GM12878 (cell line): ENCODE data around the gene FHL3. TPM values are rescaled to one million over a fixed set of nuclear protein-coding genes. Genes with fewer than 3 reads are reported as not detected.

ENCODE experiments used
- ATF3 ChIP-seq: IDR thresholded peaks from 2 replicates; pipeline ENCODE4 v1.6.1; 2011; ENCODE audit warnings: low read depth, mild to moderate bottlenecking, low read length, moderate library complexity, borderline replicate concordance; ENCODE audit errors: extremely low read depth
- CEBPB ChIP-seq, 2 experiments: fragments of 150-350 bp in 1 of 2; IDR thresholded peaks; 2 replicates each; pipeline ENCODE4 v1.6.1; 2012 to 2014; ENCODE audit warnings: low read depth in 2 of 2, low read length in 2 of 2, borderline replicate concordance in 1 of 2, inconsistent platforms in 1 of 2
- GABPA ChIP-seq: IDR thresholded peaks from 2 replicates; pipeline ENCODE4 v1.6.1; 2014; ENCODE audit warnings: antibody characterized with exemption, low read depth, mild to moderate bottlenecking, inconsistent platforms
- NBN ChIP-seq: fragments of 450-650 bp; IDR thresholded peaks from 2 replicates; pipeline ENCODE4 v1.6.1; 2016
- NFIC ChIP-seq: IDR thresholded peaks from 2 replicates; pipeline ENCODE4 v1.6.1; 2012; ENCODE audit warnings: low read depth, mild to moderate bottlenecking, inconsistent platforms, low read length, moderate library complexity
- RAD21 ChIP-seq: IDR thresholded peaks from 2 replicates; pipeline ENCODE4 v1.6.1; 2011; ENCODE audit warnings: mild to moderate bottlenecking, low read depth, low read length, moderate library complexity; ENCODE audit not compliant: insufficient read depth
- SIN3A ChIP-seq: IDR thresholded peaks from 2 replicates; pipeline ENCODE4 v1.6.1; 2012; ENCODE audit warnings: low read depth, low read length, improper control_type of control experiment
- ZBTB40 ChIP-seq: fragments of 450-650 bp; IDR thresholded peaks from 2 replicates; pipeline ENCODE4 v1.6.1; 2016; ENCODE audit warnings: mild to moderate bottlenecking, moderate library complexity, borderline replicate concordance
- polyA plus RNA-seq, 11 experiments: library from polyadenylated mRNA; depleted of rRNA in 4 of 11; unstranded in 6 of 11; stranded (reverse) in 5 of 11; fragments of >200 nt; fragmentation: Nextera tagmentation in 4 of 11; fragmentation: Illumina TruSeq in 1 of 11; extraction: Ambion mirVana in 4 of 11; extraction: Trizol in 1 of 11; gene quantifications; 1 replicate in 1 of 11; 2 replicates in 10 of 11; pipeline versions ENCODE4 v1.2.1 to v1.2.3, GENCODE V29; 2011 to 2016; ENCODE audit warnings: inconsistent platforms in 2 of 11, missing spikeins in 2 of 11, low read depth in 1 of 11
- total RNA-seq, 4 experiments: library from RNA; depleted of rRNA in 3 of 4; stranded (reverse); fragments of >200 nt in 3 of 4; fragmentation: Illumina TruSeq in 1 of 4; extraction: Trizol in 1 of 4; gene quantifications; 2 replicates each; pipeline versions ENCODE4 v1.2.1 to v1.2.3, GENCODE V29; 2013 to 2021

FHL3 gene
- total and polyA plus RNA-seq, 10 of the 15 experiments (the other 5 are each of a cell fraction or from before 2014, with no cell fraction given) = 0.26 to 13.9 (median 7.9) TPM

- TF ChIP-seq ATF3 (no peak), GABPA (no peak), SIN3A (no peak), ZBTB40 (no peak), NBN (no peak), NFIC (no peak), RAD21 (no peak), CEBPB (IDR thresholded peaks at IDR 0.05; ENCODE audit: borderline replicate concordance in 1 of 2, low read depth in 2 of 2, low read length in 2 of 2) (no peak)
Measured at GRCh38 chr1:38020396-38020795, 15.1 kb upstream of the FHL3 start (continued).
